Activated CD4-positive, alpha-beta T cell treated with anti-CD3 and anti-CD28 coated beads, Interleukin-2, amount 50 U/mL, for 1 hour (primary cell): ENCODE measurements around the gene ITGBL1.

Experiments used
- DNase-seq: peaks from one replicate; pipeline ENCODE4 v3.0.0-alpha.2; 2020

The ITGBL1 gene

GRCh38 chr13:101453784-101454201 is 1.3 kb downstream of the ITGBL1 start:
- no peak for DNase-seq

GRCh38 chr13:101454767-101455166 is 2.3 kb downstream of the ITGBL1 start:
- no peak for DNase-seq

DNA sequence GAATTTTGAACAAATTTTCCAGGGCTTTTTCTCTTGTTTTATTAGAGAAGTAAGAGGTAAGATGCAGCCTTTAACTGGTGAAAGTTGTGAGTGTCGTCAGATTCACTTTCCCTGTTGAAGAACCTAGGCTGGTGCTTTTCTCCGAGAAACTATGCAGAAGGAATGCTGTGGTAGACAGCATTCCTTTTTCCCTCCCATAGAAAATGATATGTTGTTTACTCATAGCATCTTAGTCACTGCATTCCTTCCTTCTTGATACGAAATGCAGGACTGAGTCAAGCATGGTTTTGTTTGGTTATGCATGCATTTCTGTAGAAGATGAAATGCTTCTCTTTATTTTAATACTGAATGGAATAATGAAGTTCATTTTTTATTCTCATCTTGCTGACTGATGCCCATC is 3.4 kb downstream of the ITGBL1 start:
- no peak for DNase-seq

DNA sequence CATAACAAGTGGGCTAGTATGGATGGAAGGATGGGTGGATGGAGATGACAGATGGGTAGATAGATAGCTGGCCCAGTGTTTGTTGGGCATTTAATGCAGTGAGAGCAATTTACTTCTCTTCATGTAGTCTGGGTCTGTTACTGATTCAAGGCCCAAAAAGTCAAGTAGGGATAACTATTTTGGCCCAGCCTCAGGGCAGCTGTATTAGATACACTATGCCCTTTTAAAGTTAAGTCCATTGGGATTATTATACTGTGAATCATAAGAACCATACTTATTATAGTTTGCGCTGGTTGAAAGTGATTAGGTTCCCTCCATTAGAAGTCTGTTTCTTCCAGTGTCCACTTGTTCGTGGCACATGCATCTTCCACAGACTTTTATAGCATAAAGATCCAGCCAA is 4.7 kb downstream of the ITGBL1 start:
- no peak for DNase-seq

DNA sequence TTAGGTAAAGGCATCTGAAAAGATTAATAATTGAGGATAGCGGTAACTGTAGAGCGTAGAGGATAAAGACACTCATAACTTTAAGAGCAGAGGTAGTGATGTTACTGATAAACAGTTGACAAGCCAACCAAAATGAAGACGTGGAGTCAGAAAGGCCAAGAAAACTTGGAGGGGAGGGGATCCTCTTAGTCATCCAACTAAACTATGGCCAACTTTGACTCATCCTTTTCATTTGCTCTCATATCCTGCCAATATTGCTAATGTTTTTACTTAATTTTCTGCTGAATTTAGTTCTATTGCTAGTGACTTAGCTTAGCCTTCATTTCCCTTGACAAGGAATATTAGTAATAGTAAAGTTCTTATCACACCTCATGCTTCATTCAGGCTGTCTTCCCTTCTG is 13.4 kb downstream of the ITGBL1 start:
- DNase-seq = no peak

- no peak for DNase-seq
These were observed 14.9 kb downstream of the ITGBL1 start for GRCh38 chr13:101467415-101467814.

GRCh38 chr13:101473458-101473857 is 21.0 kb downstream of the ITGBL1 start:
- DNase-seq = no peak

GRCh38 chr13:101474419-101474957 is 22.0 kb downstream of the ITGBL1 start:
- DNase-seq = no peak

- no peak for DNase-seq
These were observed 23.1 kb downstream of the ITGBL1 start for GRCh38 chr13:101475536-101475935.

DNA sequence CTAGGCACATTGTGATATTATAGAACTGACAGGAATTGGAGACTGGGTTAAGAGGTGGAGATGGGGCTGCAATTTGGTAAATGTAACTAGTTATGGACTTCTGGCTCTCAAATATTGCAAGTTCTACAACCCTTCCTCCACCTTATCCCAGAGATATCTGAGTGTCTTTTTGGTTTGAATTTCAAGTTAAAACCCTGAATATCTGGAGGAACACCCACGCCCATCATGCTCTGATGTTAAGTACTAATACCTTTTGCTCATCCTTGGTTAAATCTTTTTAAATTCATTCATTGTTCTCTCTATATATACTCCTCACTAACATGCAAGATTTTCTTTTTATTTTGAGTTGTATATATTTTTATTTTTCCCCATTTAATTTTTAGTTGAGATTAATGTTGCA is 28.9 kb downstream of the ITGBL1 start:
- DNase-seq = no peak

DNA sequence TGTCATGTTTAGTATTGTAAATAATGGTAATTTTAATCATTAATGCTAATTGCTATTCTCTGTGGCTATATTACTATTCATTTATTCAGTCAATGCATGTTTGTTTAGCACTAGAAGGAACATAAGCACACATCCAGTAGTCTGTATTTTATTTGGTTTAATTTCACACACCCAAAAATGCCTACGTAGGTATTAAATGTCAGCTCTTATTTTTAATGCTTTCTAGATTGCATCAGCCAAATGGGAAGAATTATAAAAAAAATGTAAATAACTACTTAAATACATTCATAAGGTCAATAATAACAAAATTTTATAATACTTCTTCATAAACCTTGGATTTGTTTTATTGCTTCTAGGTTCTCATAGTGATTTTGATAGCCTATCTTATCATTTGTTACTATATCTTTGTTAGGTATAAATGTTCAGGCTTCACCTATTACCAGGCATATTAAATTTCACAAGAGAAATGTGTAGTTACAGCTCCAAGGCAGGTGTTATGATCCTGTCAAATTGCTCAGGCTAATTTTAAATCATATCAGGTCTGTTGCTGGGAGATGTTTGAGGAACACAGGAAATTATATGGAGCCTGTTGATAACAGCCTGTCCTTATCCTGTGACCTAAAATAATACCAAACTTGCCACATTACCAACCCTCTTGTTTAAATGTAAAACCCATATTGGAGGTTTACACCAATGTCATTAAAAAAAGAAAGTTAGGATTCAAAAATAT is 34.4 kb downstream of the ITGBL1 start:
- no peak for DNase-seq

DNA sequence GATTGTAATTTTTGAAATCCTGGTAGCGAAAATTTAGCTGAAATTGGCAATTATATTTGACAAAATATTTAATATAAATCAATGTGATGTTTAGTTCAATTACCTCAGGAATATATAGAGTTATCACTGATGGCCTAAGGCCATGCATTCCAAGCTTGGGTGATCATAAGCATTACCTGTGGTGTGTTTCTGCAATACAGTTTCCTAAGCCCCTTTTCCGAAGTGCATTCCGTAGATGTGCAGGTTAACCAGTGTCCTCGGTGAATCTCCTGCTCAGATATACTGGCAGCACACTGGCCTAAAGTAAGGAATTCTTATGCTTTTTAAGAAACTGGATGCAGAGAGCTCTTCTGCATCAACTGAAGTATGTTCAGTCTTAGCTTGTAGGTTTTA is 35.0 kb downstream of the ITGBL1 start:
- DNase-seq = no peak

DNA sequence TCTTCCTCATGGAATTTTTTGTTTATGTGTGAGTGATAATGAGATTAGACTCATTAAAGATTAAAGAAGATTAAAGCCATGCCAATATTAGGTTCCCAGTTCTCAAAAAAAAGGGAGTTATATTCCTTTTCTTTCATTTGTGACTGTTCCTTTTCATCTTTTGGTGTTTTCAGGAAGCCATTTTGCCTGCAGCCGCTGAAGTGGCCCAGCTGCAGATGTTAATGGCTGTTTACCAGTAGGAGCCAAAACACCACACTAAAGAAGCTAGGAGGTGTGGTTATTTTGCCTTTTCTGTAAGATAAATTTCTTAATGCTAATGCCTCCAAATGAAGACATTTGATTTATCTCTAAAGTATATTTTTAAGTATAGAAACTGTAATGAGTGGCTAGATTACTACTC is 36.3 kb downstream of the ITGBL1 start:
- DNase-seq = no peak

GRCh38 chr13:101489643-101490405 is 37.3 kb downstream of the ITGBL1 start:
- DNase-seq = no peak

DNA sequence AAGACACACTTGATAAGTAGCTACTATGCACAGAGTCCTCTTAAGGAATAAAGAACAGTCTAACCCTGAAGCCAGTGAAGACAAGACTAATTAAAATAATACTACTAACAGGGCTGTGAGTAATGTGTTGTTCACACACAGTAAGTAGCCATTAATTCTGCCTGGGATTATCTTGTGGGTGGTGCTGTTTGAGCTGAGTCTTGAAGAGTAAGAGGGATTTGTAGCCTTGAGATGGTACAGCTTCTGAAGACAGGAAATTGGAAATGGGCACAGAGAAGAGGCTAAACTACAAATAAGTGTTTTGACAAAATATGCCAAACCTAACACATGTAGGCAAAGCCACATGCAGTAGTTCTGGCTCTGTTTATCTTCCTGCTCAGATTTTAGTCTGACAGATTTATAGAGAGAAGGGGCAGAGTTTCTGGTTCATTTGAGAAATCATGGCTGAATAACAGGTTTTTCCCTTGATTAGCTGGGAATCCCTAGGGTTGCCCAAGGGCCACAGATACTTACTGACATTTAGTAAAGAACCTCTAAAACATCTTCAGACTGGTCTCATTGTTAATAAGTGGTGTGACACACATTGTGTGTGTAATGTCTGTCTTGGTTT is 38.0 kb downstream of the ITGBL1 start:
- DNase-seq = no peak

DNA sequence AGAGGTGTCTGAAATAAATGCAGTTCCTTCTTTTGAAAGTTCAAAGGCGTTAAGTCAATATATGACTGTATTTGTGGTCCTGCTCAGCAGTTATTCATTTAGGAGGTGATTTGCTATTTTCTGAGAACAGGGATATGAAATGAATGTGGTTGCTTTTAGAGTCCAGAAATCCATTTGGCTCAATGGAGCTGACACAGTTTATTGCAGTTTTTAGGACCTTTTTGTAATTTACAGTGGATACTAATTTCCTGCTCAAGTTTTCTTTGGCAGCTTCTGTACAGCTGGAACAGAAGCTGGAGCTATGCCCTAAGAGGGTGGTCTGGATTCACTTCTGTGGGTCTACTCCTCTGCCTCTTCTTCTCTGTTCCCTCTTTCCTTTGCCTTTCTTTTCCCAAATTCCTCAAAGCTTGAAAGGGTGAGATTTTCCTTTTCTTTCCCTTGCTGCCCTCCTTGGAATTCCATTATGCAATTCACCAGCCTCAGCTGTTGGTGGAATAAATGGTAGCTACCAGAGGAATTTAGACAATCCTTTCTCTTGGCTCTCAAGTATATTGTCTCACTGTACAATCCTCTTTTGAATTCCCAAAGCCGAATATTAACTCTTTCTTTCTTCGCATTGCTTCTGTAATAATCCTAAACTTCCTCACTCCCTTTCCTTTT is 39.9 kb downstream of the ITGBL1 start:
- no peak for DNase-seq

- DNase-seq = no peak
These were observed 41.1 kb downstream of the ITGBL1 start for GRCh38 chr13:101493541-101493940.

DNA sequence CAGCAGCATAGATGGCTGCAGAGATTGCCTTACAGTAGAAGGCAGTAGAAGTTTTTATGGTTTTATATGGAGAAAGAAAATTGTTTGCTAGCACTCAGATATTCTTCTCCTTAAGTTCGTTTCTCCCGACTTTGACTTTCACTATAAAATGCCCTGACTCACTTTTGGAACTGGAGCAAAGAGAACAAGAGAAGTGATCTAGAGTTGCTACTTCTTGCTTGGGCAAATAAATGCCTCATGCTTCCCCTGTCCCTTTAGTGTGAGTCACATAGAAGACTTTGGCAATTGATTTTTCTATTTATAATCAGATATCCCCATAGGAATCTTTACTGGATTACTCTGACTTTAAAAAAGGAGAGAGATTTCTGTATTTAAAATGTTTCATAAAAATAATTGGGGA is 46.9 kb downstream of the ITGBL1 start:
- DNase-seq = no peak

- DNase-seq = no peak
These were observed 50.1 kb downstream of the ITGBL1 start for GRCh38 chr13:101502618-101503017.

DNA sequence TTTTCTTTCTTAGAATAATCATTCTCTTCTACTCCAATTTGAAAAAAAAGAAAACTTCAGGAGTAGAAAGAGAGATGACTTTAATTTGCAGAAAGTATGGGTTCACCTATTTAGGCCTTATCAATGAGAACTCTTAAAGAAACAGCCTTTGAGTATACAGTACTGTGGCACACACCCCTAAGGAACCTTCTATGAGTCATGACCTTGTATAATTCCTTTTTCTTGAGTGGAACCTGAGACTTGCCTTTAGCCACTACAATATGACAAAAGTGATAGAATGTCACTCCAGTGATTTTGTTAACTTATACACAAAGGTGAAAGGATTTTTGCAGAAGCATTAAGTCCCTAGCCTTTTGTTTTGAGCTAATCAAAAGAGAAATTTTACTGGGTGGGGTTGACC is 58.7 kb downstream of the ITGBL1 start:
- DNase-seq = no peak

DNA sequence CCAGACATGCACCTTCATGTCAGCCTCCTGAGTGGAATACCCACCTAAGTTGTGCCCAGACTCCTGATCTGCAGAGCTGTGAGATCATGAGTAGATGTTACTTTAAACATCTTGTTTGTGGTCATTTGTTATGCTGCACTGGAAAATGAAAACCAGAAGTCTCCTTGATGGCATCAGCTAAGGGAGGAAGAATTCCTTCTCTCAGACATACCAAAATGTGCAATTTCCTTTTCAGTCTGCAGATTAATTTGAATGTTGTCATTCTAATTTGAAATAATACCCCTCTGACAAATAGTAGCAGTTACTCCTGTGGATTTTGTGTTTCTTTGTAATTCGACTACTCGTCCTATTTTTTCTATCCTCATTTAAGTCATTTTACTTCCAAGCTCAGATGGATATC is 59.3 kb downstream of the ITGBL1 start:
- DNase-seq = no peak

DNA sequence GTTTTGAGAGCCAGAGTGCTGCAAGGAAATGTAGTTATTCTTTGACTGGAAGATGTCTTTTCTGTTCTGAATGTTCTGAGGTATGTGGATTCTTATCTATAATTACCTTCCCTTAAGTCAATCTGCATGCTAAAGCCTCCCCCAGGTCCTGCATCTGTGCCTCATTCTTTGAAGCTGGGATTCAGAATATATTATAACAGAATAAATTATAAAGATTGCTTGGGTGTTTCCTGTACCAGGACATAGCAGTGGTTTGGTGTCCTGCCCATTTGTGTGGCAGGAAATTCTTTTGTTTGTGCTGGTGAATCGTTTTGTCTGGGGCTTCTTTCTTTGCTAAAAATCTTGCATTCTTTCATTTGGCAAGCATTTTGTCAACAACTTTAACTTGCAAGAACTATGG is 60.2 kb downstream of the ITGBL1 start:
- no peak for DNase-seq

- no peak for DNase-seq
These were observed 61.6 kb downstream of the ITGBL1 start for GRCh38 chr13:101514100-101514499.
